ENCODE data around the gene FHAD1. TPM values are rescaled to one million over a fixed set of nuclear protein-coding genes. Genes with fewer than 3 reads are reported as not detected.

FHAD1 gene
- total and polyA plus RNA-seq, 2 of the 13 experiments (the other 11 are each of a cell fraction or from before 2014, with no cell fraction given), result not detected

DNA sequence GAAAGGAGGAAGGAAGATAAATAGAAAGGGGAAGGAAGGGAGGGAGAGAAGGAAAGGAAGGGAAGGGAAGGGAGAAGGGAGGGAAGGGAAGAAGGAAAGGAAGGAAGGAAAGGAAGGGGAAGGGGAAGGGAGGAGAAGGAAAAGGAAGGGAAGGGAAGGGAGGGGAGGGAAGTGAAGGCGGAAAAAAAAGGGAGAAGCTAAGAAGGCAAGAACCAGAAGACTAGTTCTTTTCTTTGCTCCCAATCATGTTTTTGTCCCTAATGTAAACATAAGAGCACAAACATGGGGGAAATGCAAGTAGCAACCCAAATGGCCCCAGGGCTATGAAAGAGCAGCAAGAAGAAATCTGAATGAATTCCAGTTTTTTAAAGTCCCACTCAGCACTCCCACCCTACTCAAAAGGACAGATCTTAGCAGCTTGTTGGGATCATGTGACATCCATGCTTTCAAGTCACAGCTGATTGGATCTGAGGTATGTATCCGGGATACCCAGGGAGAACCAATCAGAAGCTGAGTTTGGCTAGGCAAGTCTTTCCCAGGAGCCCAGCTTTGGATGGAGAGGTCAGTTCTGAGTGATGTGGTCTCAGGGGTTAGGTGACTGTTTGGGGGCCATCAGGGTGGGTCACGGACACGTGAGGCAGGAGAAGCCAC is 24.2 kb upstream of the FHAD1 start:
- BruUV-seq (replicated peaks), result no TSS peak
- Histone ChIP-seq H3K4me2 (ENCODE audit: low read depth, low read length) (no peak overlapping the region), H3K9ac (ENCODE audit: insufficient read depth, low read depth, low read length) (no peak overlapping the region), H4K20me1 (ENCODE audit: insufficient read depth, low read length) (peaks cover 12% of the 10 kb centered on the region; the same call in 1 of the 2 replicates), H3K27me3 (ENCODE audit: control insufficient read depth in 1 of 2, insufficient read depth in 2 of 2, low read length in 2 of 2) (no peaks in the 10 kb centered on the region), H3K36me3 (replicated peaks in 1 of 2; ENCODE audit: control insufficient read depth in 1 of 2, insufficient read depth in 2 of 2, low read length in 2 of 2) (peaks cover 6 to 9% of the 10 kb centered on the region in 2 experiments; a peak in 3 of 5 replicates), H2AFZ (ENCODE audit: low read length) (no peak overlapping the region), H3K9me3 (ENCODE audit: low read length) (no peaks in the 10 kb centered on the region), H3K4me3 (replicated peaks in 1 of 3; ENCODE audit: insufficient read depth in 1 of 3, low read depth in 2 of 3, low read length in 3 of 3) (no peak overlapping the region), H3K4me1 (ENCODE audit: insufficient read depth, low read length) (peaks cover 16% of the 10 kb centered on the region), H3K79me2 (ENCODE audit: insufficient read depth, low read length) (no peaks in the 10 kb centered on the region), H3K27ac (ENCODE audit: extremely low read length, insufficient read depth, low read length) (no peak overlapping the region)
- WGBS (ENCODE audit: low lambda C conversion rate), result 74% methylated on average over 4 of the region's 4 CpGs
- ChIA-PET CTCF (ENCODE audit: low intra/inter-chr PET ratio, low total read pairs) (no interaction called here), POLR2A (interaction anchor here (1.1 kb wide), 1 partner anchor 25 kb away, joined by 4 read pairs; no protein-coding TSS in a partner anchor)
- ATAC-seq (no peak), FAIRE-seq (no peak), DNase-seq (ENCODE audit: low spot score) (no peak)
- intact Hi-C loops (cut with micrococcal nuclease; ENCODE audit: unreplicated experiment) (no loop called here), in situ Hi-C loops (cut with HindIII; ENCODE audit: extremely low pct_ligation_motif_present, low pct_unique_long_range_greater_than_20kb) (no loop called here)
- TF ChIP-seq, protein P1, sequence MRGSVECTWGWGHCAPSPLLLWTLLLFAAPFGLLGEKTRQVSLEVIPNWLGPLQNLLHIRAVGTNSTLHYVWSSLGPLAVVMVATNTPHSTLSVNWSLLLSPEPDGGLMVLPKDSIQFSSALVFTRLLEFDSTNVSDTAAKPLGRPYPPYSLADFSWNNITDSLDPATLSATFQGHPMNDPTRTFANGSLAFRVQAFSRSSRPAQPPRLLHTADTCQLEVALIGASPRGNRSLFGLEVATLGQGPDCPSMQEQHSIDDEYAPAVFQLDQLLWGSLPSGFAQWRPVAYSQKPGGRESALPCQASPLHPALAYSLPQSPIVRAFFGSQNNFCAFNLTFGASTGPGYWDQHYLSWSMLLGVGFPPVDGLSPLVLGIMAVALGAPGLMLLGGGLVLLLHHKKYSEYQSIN (CRISPR knock-in tag; IDR thresholded peaks at IDR 0.05; ENCODE audit: borderline replicate concordance), result no peak
- TF ChIP-seq POLR2G (IDR thresholded peaks at IDR 0.05; ENCODE audit: low read depth, low read length) (peak; percentile 47), RBM22 (optimal IDR thresholded peaks at IDR 0.05; ENCODE audit: low read length) (peak; percentile 58), ZNF367 (CRISPR knock-in tag; IDR thresholded peaks at IDR 0.05; ENCODE audit: borderline replicate concordance) (no peak), PCBP2 (optimal IDR thresholded peaks at IDR 0.05; ENCODE audit: low read depth, low read length, poor library complexity, severe bottlenecking) (peak; percentile 94), CHD4 (IDR thresholded peaks at IDR 0.05; ENCODE audit: borderline replicate concordance, low read length) (no peak), ZNF205 (CRISPR knock-in tag; IDR thresholded peaks at IDR 0.05) (no peak), ZNF512 (CRISPR knock-in tag; IDR thresholded peaks at IDR 0.05) (peak; percentile 69; the same call in 1 of the 2 replicates), CBFB (CRISPR knock-in tag; IDR thresholded peaks at IDR 0.05) (no peak), NCOR1 (IDR thresholded peaks at IDR 0.05; ENCODE audit: borderline replicate concordance, low read length) (no peak), ZNF362 (CRISPR knock-in tag; IDR thresholded peaks at IDR 0.05; ENCODE audit: borderline replicate concordance) (no peak), MLX (CRISPR knock-in tag; IDR thresholded peaks at IDR 0.05) (no peak)
- TF ChIP-seq, protein P2, sequence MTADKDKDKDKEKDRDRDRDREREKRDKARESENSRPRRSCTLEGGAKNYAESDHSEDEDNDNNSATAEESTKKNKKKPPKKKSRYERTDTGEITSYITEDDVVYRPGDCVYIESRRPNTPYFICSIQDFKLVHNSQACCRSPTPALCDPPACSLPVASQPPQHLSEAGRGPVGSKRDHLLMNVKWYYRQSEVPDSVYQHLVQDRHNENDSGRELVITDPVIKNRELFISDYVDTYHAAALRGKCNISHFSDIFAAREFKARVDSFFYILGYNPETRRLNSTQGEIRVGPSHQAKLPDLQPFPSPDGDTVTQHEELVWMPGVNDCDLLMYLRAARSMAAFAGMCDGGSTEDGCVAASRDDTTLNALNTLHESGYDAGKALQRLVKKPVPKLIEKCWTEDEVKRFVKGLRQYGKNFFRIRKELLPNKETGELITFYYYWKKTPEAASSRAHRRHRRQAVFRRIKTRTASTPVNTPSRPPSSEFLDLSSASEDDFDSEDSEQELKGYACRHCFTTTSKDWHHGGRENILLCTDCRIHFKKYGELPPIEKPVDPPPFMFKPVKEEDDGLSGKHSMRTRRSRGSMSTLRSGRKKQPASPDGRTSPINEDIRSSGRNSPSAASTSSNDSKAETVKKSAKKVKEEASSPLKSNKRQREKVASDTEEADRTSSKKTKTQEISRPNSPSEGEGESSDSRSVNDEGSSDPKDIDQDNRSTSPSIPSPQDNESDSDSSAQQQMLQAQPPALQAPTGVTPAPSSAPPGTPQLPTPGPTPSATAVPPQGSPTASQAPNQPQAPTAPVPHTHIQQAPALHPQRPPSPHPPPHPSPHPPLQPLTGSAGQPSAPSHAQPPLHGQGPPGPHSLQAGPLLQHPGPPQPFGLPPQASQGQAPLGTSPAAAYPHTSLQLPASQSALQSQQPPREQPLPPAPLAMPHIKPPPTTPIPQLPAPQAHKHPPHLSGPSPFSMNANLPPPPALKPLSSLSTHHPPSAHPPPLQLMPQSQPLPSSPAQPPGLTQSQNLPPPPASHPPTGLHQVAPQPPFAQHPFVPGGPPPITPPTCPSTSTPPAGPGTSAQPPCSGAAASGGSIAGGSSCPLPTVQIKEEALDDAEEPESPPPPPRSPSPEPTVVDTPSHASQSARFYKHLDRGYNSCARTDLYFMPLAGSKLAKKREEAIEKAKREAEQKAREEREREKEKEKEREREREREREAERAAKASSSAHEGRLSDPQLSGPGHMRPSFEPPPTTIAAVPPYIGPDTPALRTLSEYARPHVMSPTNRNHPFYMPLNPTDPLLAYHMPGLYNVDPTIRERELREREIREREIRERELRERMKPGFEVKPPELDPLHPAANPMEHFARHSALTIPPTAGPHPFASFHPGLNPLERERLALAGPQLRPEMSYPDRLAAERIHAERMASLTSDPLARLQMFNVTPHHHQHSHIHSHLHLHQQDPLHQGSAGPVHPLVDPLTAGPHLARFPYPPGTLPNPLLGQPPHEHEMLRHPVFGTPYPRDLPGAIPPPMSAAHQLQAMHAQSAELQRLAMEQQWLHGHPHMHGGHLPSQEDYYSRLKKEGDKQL (CRISPR knock-in tag; IDR thresholded peaks at IDR 0.05; ENCODE audit: low read depth), result no peak

Measured in HepG2 (cell line).